Measurements from ENCODE around the gene BIRC5. TPM values are rescaled to one million over a fixed set of nuclear protein-coding genes. Genes with fewer than 3 reads are reported as not detected.

Gene BIRC5
- total RNA-seq, 3 donors from 2014 or later = 2.4 to 22.4 (median 4.7) TPM

GRCh38 chr17:78249074-78249817 is 35.2 kb downstream of the BIRC5 start:
- H3K36me3 ChIP-seq (ENCODE audit: low read depth) = no peaks in the 10 kb centered on the region
- H3K4me1 ChIP-seq (ENCODE audit: low read depth) = peaks cover 21% of the 10 kb centered on the region
- H3K4me3 ChIP-seq = no peak overlapping the region
- H3K9me3 ChIP-seq = no peaks in the 10 kb centered on the region
- DNase-seq (no peak), ATAC-seq (no peak)
- no peak for TF ChIP-seq CTCF (IDR thresholded peaks at IDR 0.05)
- intact Hi-C loops (cut with DNase I, micrococcal nuclease) = no loop called here

DNA sequence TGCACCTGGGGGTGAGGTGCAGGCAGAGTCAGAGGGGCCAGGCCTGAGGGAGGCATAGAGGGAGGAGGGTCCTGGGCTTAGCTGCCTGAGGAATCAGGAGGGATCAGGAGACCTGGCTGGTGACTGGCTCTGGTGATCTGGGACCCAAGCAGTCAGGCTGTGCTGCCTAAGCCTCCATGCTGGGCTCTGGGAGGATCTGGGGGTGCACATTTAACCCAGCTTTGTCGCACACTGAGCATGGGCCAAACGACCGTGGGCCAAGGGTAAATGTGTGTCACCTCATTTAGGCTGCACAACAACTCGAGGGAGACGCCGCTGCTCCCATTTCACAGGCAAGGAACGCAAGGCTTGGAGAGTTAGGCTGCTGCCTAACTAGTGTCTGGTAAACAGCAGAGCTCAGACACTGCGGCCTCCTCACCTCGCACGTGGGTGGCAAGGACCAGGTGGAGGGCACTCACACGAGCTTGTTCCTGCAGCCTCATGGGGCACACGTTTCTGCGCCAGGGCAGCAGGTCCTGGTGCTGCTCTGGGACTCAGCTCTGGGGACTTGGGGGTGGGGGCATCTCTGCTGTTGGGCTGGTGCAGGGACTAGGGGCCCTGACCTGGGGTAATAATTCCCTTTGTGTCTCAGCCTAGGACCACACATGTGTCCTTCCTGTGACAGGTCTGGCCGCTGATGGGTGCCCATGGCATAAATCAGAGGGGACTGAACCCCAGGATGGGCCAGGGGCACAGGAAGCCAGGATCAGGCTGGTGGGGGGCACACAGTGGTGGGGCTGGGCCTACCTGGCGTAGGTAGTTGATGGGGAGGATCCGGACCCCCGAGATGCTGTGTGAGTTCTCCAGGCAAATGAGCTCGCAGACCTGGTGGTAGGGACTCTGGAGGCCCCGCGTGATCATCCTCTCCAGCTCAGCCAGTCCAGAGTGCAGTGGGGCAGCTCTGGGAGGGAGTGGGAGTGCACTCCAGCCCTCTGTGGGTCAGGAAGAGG is 36.1 kb downstream of the BIRC5 start:
- Histone ChIP-seq H3K9me3 (no peaks in the 10 kb centered on the region), H3K36me3 (ENCODE audit: low read depth) (no peaks in the 10 kb centered on the region), H3K4me3 (no peak overlapping the region), H3K4me1 (ENCODE audit: low read depth) (peaks cover 21% of the 10 kb centered on the region)
- no peak for TF ChIP-seq CTCF (IDR thresholded peaks at IDR 0.05)
- intact Hi-C loops (cut with DNase I, micrococcal nuclease) = loop anchor here in 1 of 2 donors (10.0 kb wide), 1 partner anchor 175 kb away; no protein-coding TSS in a partner anchor
- no peak for DNase-seq
- ATAC-seq = no peak

DNA sequence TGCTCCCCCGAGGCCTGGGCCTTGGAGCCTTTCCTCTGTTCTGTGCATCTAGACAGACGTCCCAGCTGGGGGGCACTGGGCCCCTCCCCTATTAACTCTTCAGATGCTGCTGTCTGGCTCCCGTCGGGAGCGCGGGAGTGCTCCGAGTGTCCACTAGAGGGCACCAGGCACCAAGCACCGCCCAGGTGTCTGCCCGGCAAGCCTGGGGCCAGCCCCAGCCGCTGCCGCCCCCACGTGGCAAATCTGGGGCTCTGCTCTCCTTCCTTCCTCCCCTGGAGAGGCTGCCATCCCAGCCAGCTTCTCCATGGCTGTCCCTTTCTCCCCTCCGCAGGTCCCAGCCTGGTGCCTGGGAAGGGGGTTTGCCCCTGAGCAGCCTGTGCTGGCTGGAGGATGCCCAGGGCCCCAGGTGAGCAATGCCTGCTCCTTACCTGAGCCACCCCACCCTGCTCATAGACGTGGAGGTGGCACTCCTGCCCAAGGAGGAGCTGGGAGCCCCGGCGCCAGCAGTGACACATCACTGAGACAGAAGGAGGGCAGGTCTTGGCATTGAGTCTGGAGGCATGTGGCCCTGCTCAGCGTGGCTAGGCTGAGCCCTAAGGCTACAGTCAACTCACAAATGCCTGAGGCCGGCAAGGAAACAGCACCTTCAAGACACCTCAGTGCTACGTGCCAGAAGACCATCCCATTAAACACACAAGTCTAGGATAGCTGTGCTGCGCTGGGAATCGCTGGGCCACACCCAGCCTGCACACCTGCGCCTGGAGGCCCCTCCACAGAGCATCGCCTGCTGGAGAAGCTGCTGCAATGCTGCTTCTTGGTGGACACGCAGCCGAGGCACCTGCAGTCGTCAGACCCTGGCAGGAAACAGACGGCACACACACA is 37.1 kb downstream of the BIRC5 start:
- Histone ChIP-seq H3K4me1 (ENCODE audit: low read depth) (peaks cover 21% of the 10 kb centered on the region), H3K4me3 (no peak overlapping the region), H3K36me3 (ENCODE audit: low read depth) (no peaks in the 10 kb centered on the region), H3K9me3 (no peaks in the 10 kb centered on the region)
- DNase-seq (peak; percentile 84 to 92 (median 90)), ATAC-seq (peak; percentile 88)
- TF ChIP-seq CTCF (IDR thresholded peaks at IDR 0.05) = peak; percentile 98
- intact Hi-C loops (cut with DNase I, micrococcal nuclease) = loop anchor here in 1 of 2 donors (10.0 kb wide), 1 partner anchor 174 kb away; no protein-coding TSS in a partner anchor

GRCh38 chr17:78251773-78252103 is 37.7 kb downstream of the BIRC5 start:
- TF ChIP-seq CTCF (IDR thresholded peaks at IDR 0.05) = no peak
- intact Hi-C loops (cut with DNase I, micrococcal nuclease) = loop anchor here in 1 of 2 donors (10.0 kb wide), 1 partner anchor 173 kb away; no protein-coding TSS in a partner anchor
- Histone ChIP-seq H3K4me1 (ENCODE audit: low read depth) (peaks cover 21% of the 10 kb centered on the region), H3K4me3 (no peak overlapping the region), H3K36me3 (ENCODE audit: low read depth) (no peaks in the 10 kb centered on the region), H3K9me3 (no peaks in the 10 kb centered on the region)
- DNase-seq = no peak
- ATAC-seq = no peak

DNA sequence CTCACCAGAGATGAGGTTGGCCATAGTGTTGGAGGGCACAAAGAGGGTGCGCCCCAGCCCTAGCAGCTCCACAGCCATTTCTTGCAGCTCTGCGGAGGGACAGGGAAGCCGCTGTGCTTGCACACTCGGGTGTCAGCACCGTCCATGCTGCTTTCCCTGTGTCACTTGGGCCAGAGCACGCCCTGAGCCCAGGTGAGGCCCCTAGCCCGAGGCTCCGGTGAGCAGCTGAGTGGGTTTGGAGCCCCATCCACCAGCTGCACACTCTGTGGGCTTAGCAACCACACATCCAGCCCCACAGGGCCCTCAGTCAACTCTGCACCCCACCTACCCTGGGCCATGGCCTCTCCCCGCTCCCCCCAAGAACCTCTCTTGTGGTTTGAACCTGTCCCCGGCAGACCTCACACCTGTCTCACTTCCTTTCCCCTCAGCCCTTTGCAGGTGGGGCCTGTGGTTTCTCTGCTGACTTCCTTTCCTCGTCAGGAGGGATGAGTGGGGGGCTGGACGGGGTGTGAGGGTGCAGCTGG is 38.1 kb downstream of the BIRC5 start:
- intact Hi-C loops (cut with DNase I, micrococcal nuclease) = loop anchor here in 1 of 2 donors (10.0 kb wide), 1 partner anchor 173 kb away; no protein-coding TSS in a partner anchor
- peak; percentile 54 to 87 (median 68) for DNase-seq
- H3K36me3 ChIP-seq (ENCODE audit: low read depth) = no peaks in the 10 kb centered on the region
- H3K4me3 ChIP-seq = no peak overlapping the region
- ATAC-seq = peak; percentile 35
- peaks cover 21% of the 10 kb centered on the region for H3K4me1 ChIP-seq (ENCODE audit: low read depth)
- no peak for TF ChIP-seq CTCF (IDR thresholded peaks at IDR 0.05)
- no peaks in the 10 kb centered on the region for H3K9me3 ChIP-seq

All from mucosa of descending colon (tissue), 3 donors.